Central memory CD8-positive, alpha-beta T cell (primary cell): ENCODE data around the gene PARD3.

Experiments used
- ATAC-seq: fragments of 150-1000 bp; cut with Tn5 transposase; replicated peaks from 2 replicates; pipeline ENCODE4 v1.10.0; 2022; ENCODE audit warnings: mild to moderate bottlenecking, moderate FRiP score, moderate number of reproducible peaks; ENCODE audit not compliant: poor library complexity, severe bottlenecking; ENCODE audit errors: extremely low read depth
- DNase-seq, 2 donors: peaks; one replicate each; pipeline ENCODE4 v3.0.0; 2021; ENCODE audit warnings: low spot score in 2 of 2
- H3K27ac Mint-ChIP-seq: one replicate; pipeline ENCODE4 v1.8.0; 2022; ENCODE audit warnings: low read depth, mild to moderate bottlenecking, moderate library complexity, mixed read lengths
- H3K27me3 Mint-ChIP-seq: one replicate; pipeline ENCODE4 v1.8.0; 2022; ENCODE audit warnings: mixed read lengths
- H3K36me3 Mint-ChIP-seq: one replicate; pipeline ENCODE4 v1.8.0; 2022; ENCODE audit warnings: mild to moderate bottlenecking, moderate library complexity, mixed read lengths; ENCODE audit not compliant: insufficient read depth
- H3K4me1 Mint-ChIP-seq: one replicate; pipeline ENCODE4 v1.8.0; 2022; ENCODE audit warnings: mixed read lengths
- H3K4me3 Mint-ChIP-seq: one replicate; pipeline ENCODE4 v1.8.0; 2022; ENCODE audit warnings: mild to moderate bottlenecking, moderate library complexity, mixed read lengths
- H3K9me3 Mint-ChIP-seq: one replicate; pipeline ENCODE4 v1.8.0; 2022; ENCODE audit warnings: mixed read lengths

Gene PARD3

DNA sequence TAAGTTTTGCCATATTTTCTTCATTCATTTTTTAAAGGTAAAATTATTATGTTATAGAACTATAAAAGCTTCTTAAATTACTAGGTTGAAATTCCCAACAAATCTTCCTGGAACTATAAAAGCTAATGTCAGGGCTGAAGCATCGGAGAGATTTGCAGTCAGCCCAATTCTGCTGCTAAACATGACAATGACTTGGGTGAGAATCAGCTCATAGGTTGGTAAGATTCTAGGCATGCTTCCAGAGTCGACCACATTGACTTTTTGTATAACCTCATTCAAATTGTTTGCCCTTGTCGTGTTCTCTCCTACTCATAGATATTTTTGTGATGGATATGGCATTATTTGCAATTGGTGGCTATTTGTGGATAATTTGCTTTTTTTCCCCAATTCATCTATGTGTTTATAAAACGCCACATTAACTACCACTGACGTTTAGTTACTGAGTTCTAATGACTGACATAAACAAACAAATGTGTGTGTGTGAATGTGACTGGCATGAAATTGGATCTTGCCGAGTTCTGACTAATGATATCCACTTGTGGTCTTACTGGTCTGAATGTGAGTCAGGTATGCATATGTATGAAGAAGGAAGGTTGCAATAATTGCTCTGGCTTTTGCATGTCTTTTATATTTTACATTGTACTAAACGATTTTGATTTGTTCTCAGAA lies 579.8 kb downstream of the PARD3 start:
- Mint-ChIP-seq H3K4me1 (no peaks in the 10 kb centered on the region), H3K27me3 (no peaks in the 10 kb centered on the region), H3K36me3 (no peaks in the 10 kb centered on the region), H3K4me3 (no peak overlapping the region), H3K27ac (no peak overlapping the region), H3K9me3 (no peaks in the 10 kb centered on the region)
- DNase-seq (no peak), ATAC-seq (no peak)

DNA sequence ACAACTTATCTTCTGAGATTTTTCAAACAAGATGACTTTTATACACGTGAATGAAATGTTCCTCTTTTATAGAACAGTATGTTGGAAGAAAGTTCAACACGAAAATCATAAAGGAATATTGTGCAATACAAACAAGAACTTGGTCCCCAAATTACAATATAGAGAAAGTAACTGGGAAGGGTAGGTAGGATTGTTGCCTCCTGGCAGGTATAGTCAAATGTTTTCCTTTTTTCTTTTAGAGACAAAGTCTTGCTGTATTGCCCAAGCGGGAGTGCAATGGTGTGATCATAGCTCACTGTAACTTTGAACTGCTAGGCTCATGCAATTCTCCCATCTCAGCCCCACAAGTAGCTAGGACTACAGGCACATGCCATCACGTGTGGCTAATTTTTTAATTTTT lies 582.6 kb downstream of the PARD3 start:
- no peaks in the 10 kb centered on the region for H3K4me1 Mint-ChIP-seq

DNA sequence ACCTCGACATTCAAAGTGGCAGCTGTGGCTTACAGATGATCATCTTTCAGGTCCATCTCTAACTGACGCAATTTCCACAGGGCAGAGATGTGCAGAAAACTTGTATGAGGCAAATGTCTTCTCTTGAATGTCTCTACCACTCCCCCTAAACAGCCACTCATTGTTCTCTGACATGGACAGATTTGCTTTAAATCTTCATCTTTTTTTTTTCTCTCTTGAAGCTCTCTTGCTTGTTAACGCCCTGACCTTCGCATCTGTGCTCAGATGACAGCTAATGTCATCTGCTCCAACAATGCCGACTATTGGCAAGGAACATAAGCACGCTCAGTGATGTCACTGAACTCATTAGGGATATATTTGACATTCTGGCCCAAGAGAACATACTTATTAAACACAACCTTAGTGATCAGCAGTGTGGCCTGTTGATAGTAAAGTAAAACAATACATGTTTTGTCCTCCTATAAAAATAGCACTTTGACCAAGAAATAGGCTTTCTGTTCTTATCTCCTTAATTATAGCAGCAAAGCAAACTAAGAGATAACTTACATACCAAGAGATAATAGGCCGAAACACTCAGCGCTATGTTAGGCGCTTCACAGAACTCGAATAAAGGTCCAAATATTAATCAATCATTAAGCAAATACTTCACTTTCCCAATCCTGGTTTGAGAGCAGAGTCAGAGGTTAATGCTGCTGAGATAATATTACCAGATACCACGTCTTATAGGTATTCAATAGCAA lies 583.5 kb downstream of the PARD3 start:
- DNase-seq, result no peak
- Mint-ChIP-seq H3K27me3 (no peaks in the 10 kb centered on the region), H3K4me3 (no peak overlapping the region), H3K36me3 (no peaks in the 10 kb centered on the region), H3K27ac (no peak overlapping the region), H3K9me3 (no peaks in the 10 kb centered on the region), H3K4me1 (no peaks in the 10 kb centered on the region)
- no peak for ATAC-seq

More for the DNA sequence above, 582.6 kb downstream of the PARD3 start:
- H3K27me3 Mint-ChIP-seq, result no peaks in the 10 kb centered on the region
- H3K27ac Mint-ChIP-seq, result no peak overlapping the region
- no peaks in the 10 kb centered on the region for H3K36me3 Mint-ChIP-seq
- no peak overlapping the region for H3K4me3 Mint-ChIP-seq
- ATAC-seq (no peak), DNase-seq (no peak)
- no peaks in the 10 kb centered on the region for H3K9me3 Mint-ChIP-seq

DNA sequence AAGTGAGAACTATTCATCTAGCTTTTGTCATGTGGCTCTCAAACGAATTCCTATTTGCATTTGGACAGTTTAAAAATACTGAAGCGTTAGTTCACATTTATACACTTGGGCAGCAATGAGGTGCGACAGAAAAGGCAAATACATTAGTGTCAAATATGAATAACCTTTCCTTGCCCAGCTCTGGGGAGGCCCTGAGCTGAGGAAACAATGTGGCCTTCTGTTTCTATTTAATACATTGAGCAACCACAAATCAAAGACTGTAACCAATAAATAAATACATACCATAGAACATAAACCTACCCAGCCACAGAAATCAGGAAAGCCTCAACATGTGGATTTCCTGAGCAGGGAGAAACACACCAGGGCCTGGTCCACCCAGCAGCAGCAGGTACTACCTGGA lies 585.2 kb downstream of the PARD3 start:
- H3K27ac Mint-ChIP-seq, result no peak overlapping the region
- DNase-seq (no peak), ATAC-seq (no peak)
- no peaks in the 10 kb centered on the region for H3K9me3 Mint-ChIP-seq
- no peaks in the 10 kb centered on the region for H3K36me3 Mint-ChIP-seq
- no peak overlapping the region for H3K4me3 Mint-ChIP-seq
- no peaks in the 10 kb centered on the region for H3K27me3 Mint-ChIP-seq
- H3K4me1 Mint-ChIP-seq, result no peaks in the 10 kb centered on the region

DNA sequence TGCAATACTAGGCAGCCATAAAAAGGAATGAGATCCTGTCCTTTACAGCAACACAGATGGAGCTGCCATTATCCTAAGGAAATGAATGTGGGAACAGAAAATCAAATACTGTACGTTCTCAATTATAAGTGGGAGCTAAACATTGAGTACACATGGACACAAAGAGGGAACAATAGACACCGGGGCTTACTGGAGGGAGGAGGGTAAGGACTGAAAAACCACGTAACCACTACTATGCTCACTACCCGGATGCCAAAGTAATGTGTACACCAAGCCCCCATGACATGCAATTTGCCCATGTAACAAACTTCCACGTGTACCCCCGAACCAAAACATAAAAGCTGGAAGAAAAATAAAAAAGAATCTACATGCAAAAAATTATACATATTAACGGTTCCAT lies 587.0 kb downstream of the PARD3 start:
- Mint-ChIP-seq H3K4me3 (no peak overlapping the region), H3K27ac (no peak overlapping the region), H3K4me1 (no peaks in the 10 kb centered on the region), H3K36me3 (no peaks in the 10 kb centered on the region), H3K9me3 (no peaks in the 10 kb centered on the region), H3K27me3 (no peaks in the 10 kb centered on the region)
- DNase-seq (no peak), ATAC-seq (no peak)

DNA sequence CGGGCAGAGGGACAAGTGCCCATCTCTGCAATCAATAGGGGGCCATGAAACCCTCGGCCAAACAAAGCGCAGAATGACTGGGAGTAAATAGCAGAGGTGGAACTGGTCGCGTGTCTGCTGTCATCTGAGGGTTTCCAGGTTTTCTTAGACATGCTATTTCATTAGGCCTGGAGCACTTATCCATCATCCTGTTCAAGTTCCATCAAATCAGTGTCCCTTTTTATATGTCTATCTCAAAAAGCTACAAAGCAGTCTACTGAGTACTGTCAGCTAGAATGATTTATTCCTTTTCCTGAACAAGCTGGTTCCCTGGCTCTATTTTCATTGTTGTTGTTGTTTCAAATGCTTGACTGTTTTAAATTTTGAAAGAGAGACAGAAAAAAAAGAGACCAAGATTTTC lies 590.5 kb downstream of the PARD3 start:
- no peak for ATAC-seq
- Mint-ChIP-seq H3K4me3 (no peak overlapping the region), H3K9me3 (no peaks in the 10 kb centered on the region), H3K36me3 (no peaks in the 10 kb centered on the region), H3K4me1 (no peaks in the 10 kb centered on the region), H3K27ac (no peak overlapping the region), H3K27me3 (no peaks in the 10 kb centered on the region)
- DNase-seq, result no peak

DNA sequence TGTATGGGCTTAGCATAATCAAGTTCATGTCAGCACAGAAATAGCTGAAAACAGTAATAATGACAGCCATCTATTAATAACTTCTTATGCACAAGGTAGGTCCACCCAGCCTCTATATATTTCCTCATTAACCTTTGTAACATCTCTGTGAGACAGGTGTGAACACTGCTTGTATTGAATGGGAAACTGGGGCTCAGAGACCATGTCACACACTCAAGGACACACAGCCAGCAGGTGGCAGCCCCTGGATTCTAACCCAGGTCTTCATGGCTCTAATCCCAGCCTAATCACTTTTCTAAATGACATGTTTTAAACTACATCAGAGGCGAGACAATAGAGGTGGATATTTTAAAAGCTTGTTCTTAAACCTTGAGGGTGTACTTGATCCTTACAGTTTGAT lies 591.4 kb downstream of the PARD3 start:
- no peaks in the 10 kb centered on the region for H3K27me3 Mint-ChIP-seq
- peaks cover 2% of the 10 kb centered on the region for H3K36me3 Mint-ChIP-seq
- H3K4me1 Mint-ChIP-seq, result no peaks in the 10 kb centered on the region
- ATAC-seq (no peak), DNase-seq (no peak)
- no peak overlapping the region for H3K27ac Mint-ChIP-seq
- H3K9me3 Mint-ChIP-seq, result no peaks in the 10 kb centered on the region
- H3K4me3 Mint-ChIP-seq, result no peak overlapping the region

DNA sequence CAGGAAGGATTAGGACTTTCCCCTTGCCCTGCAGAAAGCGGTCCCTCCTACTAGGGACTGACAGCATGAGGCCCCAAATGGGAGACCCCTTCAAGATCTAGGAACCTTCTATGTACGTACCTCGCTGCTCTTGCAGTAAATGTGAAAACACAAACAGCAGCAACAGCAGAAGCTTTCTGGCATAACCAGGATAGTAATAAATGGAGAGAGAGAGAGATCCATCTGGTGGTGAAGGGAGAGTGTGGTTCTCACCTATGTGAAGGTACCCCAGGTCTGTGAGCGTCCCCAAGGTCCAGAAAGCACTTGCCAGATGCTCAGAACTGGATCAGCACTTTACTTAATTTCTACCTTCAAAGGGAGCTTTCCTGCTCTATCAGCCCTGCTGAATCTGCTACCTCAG lies 592.7 kb downstream of the PARD3 start:
- H3K4me3 Mint-ChIP-seq, result no peak overlapping the region
- H3K9me3 Mint-ChIP-seq, result no peaks in the 10 kb centered on the region
- H3K36me3 Mint-ChIP-seq, result peaks cover 2% of the 10 kb centered on the region
- ATAC-seq (no peak), DNase-seq (no peak)
- no peaks in the 10 kb centered on the region for H3K4me1 Mint-ChIP-seq
- H3K27me3 Mint-ChIP-seq, result no peaks in the 10 kb centered on the region
- no peak overlapping the region for H3K27ac Mint-ChIP-seq

DNA sequence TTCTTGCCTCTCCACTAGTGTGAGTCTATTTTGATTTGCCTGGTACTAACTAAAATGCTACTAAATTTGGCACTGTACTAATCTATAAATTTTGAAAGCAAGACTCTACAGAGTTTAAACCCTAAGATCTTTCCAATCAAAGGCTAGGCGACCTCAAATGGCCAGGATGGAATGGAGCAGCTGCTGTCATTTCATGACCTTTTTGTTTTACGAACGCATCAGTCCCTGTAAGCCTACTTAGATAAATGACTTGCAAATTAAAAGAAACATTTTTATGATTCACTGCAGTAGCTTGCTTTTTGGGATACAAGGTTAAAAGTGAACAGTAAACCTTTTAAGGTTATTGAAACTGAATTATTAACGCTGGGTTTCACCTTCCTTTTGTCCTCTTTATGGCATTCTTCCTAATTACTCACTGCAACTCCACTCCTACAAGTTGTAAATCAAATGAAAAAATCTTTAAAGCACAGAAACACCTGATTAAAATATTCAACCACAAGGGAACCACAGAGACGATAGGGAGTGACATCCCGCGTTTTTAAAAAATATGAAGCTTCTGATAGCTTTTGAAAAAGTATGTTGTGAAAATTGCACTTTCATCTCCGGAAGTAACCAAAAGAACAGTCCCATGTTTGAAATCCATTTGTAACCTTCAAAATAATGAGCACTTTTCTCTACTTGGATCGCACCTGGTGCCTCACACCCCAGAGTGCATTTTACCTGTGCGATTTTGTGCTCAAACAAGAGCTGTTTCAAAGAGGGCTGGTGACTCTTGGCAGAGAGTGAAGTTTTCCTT lies 595.1 kb downstream of the PARD3 start:
- Mint-ChIP-seq H3K9me3 (no peaks in the 10 kb centered on the region), H3K4me3 (no peak overlapping the region), H3K4me1 (no peaks in the 10 kb centered on the region), H3K27ac (no peak overlapping the region), H3K36me3 (peaks cover 2% of the 10 kb centered on the region), H3K27me3 (no peaks in the 10 kb centered on the region)
- DNase-seq (no peak), ATAC-seq (no peak)

DNA sequence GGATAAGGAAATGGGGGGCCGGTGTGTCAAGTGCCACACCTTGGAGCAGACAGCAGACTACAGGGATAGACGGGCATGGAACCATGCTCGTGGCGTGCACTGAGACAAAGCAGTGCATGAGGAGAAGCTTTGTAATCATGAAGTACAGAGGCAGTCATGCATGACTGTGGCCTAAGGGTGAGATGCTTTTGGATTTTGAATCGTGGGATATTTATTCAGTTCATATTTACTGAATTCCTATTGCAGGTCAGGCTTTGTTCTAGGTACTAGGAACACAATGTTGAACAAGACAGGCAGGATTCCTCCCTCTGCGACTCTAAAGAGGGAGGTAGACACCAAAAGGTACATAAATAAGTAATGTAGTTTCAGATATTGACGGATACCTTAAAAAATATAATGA lies 597.6 kb downstream of the PARD3 start:
- no peak for DNase-seq
- ATAC-seq, result no peak
- no peak overlapping the region for H3K27ac Mint-ChIP-seq
- H3K36me3 Mint-ChIP-seq, result peaks cover 2% of the 10 kb centered on the region
- H3K4me3 Mint-ChIP-seq, result no peak overlapping the region
- H3K9me3 Mint-ChIP-seq, result no peaks in the 10 kb centered on the region
- H3K27me3 Mint-ChIP-seq, result no peaks in the 10 kb centered on the region
- no peaks in the 10 kb centered on the region for H3K4me1 Mint-ChIP-seq

DNA sequence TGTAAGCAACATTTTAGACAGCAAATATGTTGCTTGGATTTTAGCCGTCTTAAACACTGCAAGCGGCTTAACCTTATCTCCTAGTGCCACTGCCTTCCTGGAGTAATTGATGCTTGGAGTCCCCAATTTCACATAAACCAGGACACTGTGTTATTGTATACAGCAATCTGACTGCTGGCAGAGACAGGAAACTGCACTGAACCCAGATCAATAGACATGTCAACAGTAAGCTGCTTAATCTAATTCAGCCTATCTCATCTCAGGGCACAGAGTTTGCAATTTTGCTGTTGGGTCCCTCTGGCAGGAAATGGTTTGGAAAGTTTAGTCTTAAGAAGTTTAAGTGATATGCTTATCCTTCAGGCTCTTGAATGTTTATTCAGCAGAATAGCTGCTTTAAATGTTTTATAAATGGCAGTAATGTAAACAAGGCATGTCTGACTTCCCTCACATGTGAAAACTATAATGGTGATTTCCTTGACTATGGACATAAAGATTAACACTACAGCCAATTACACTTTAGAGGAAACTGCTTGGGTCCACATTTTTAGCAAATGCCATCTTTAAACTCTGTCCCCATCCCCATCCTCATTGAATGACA lies 598.6 kb downstream of the PARD3 start:
- DNase-seq (no peak), ATAC-seq (no peak)
- H3K36me3 Mint-ChIP-seq, result peaks cover 2% of the 10 kb centered on the region
- no peaks in the 10 kb centered on the region for H3K27me3 Mint-ChIP-seq
- no peak overlapping the region for H3K27ac Mint-ChIP-seq
- H3K4me1 Mint-ChIP-seq, result no peaks in the 10 kb centered on the region
- no peaks in the 10 kb centered on the region for H3K9me3 Mint-ChIP-seq
- no peak overlapping the region for H3K4me3 Mint-ChIP-seq

DNA sequence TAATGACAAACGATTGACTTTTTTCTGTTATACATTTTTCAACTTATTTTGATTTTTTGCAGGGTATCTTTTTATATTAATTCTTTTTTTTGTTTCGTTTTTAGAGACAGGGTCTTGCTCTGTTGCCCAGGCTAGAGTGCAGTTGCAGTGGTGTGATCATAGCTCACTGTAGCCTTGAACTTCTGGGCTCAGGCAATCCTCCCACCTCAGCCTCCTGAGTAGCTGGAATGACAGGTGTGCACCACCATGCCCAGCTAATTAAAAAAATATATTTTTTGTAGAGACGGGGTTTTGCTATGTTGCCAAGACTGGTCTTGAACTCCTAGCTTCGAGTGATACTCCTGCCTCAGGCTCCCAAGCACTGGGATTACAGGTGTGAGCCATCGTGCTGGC lies 601.3 kb downstream of the PARD3 start:
- ATAC-seq, result no peak
- H3K4me1 Mint-ChIP-seq, result no peaks in the 10 kb centered on the region
- no peak overlapping the region for H3K4me3 Mint-ChIP-seq

More for the DNA sequence above, 601.3 kb downstream of the PARD3 start:
- H3K36me3 Mint-ChIP-seq, result no peaks in the 10 kb centered on the region
- no peaks in the 10 kb centered on the region for H3K9me3 Mint-ChIP-seq
- no peak overlapping the region for H3K27ac Mint-ChIP-seq
- no peaks in the 10 kb centered on the region for H3K27me3 Mint-ChIP-seq
- no peak for DNase-seq
